ENCODE results near the gene CFLAR.
"Not testable (repeated sequence)": the region's sequence is repeated elsewhere in the genome, so short reads cannot be mapped to it uniquely, and the experiment has no call there.

Gene CFLAR

GRCh38 chr2:201118121-201118960 lies 2.4 kb downstream of the CFLAR start:
- peak; percentile 77 to 86 (median 77) for DNase-seq (ENCODE audit: low read depth in 2 of 3, low spot score in 1 of 3)

- no peak for DNase-seq (ENCODE audit: low read depth in 2 of 3, low spot score in 1 of 3)
Measured at GRCh38 chr2:201118961-201119854, 3.2 kb downstream of the CFLAR start.

- DNase-seq (ENCODE audit: low read depth in 2 of 3, low spot score in 1 of 3), result no peak
Measured at GRCh38 chr2:201122276-201122675, 6.3 kb downstream of the CFLAR start.

GRCh38 chr2:201126308-201127151 lies 10.6 kb downstream of the CFLAR start:
- DNase-seq (ENCODE audit: low read depth in 2 of 3, low spot score in 1 of 3), result no peak

GRCh38 chr2:201127152-201127511 lies 11.2 kb downstream of the CFLAR start:
- DNase-seq (ENCODE audit: low read depth in 2 of 3, low spot score in 1 of 3), result no peak

GRCh38 chr2:201127570-201127969 lies 11.6 kb downstream of the CFLAR start:
- peak in 2 of 3 donors; percentile 37 to 58 for DNase-seq (ENCODE audit: low read depth in 2 of 3, low spot score in 1 of 3)

- DNase-seq (ENCODE audit: low read depth in 2 of 3, low spot score in 1 of 3), result no peak
Measured at GRCh38 chr2:201128033-201128432, 12.1 kb downstream of the CFLAR start.

GRCh38 chr2:201128933-201129505 lies 13.1 kb downstream of the CFLAR start:
- DNase-seq (ENCODE audit: low read depth in 2 of 3, low spot score in 1 of 3), result peak in 1 of 3 donors; percentile 45

GRCh38 chr2:201130524-201131186 lies 14.7 kb downstream of the CFLAR start:
- DNase-seq (ENCODE audit: low read depth in 2 of 3, low spot score in 1 of 3), result no peak

- DNase-seq (ENCODE audit: low read depth in 2 of 3, low spot score in 1 of 3), result no peak
Measured at GRCh38 chr2:201132518-201132917, 16.6 kb downstream of the CFLAR start.

GRCh38 chr2:201135386-201135785 lies 19.4 kb downstream of the CFLAR start:
- DNase-seq (ENCODE audit: low read depth in 2 of 3, low spot score in 1 of 3), result no peak

GRCh38 chr2:201136889-201137321 lies 20.9 kb downstream of the CFLAR start:
- no peak for DNase-seq (ENCODE audit: low read depth in 2 of 3, low spot score in 1 of 3)

- no peak for DNase-seq (ENCODE audit: low read depth in 2 of 3, low spot score in 1 of 3)
Measured at GRCh38 chr2:201137505-201138400, 21.8 kb downstream of the CFLAR start.

- no peak for DNase-seq (ENCODE audit: low read depth in 2 of 3, low spot score in 1 of 3)
Measured at GRCh38 chr2:201138401-201138970, 22.5 kb downstream of the CFLAR start.

GRCh38 chr2:201138986-201139781 lies 23.2 kb downstream of the CFLAR start:
- not testable (repeated sequence) for DNase-seq (ENCODE audit: low read depth in 2 of 3, low spot score in 1 of 3)

GRCh38 chr2:201139836-201140604 lies 24.1 kb downstream of the CFLAR start:
- no peak for DNase-seq (ENCODE audit: low read depth in 2 of 3, low spot score in 1 of 3)
